Measurements from ENCODE around the gene CYTH1. TPM values are rescaled to one million over a fixed set of nuclear protein-coding genes. Genes with fewer than 3 reads are reported as not detected.

The CYTH1 gene
- total RNA-seq, 4 donors from 2014 or later = 50.0 to 139 (median 83.7) TPM

GRCh38 chr17:78641666-78642065, 140.4 kb downstream of the CYTH1 start:
- no peak for TF ChIP-seq CTCF (IDR thresholded peaks at IDR 0.05)
- DNase-seq (ENCODE audit: low spot score) = no peak
- no peak for ATAC-seq (ENCODE audit: low FRiP score)

GRCh38 chr17:78641243-78641642, 140.8 kb downstream of the CYTH1 start:
- DNase-seq (ENCODE audit: low spot score) = no peak
- ATAC-seq (ENCODE audit: low FRiP score) = no peak
- no peak for TF ChIP-seq CTCF (IDR thresholded peaks at IDR 0.05)

GRCh38 chr17:78640700-78641099, 141.4 kb downstream of the CYTH1 start:
- no peak for DNase-seq (ENCODE audit: low spot score)
- no peak for TF ChIP-seq CTCF (IDR thresholded peaks at IDR 0.05)
- no peak for ATAC-seq (ENCODE audit: low FRiP score)

- no peak for DNase-seq (ENCODE audit: low spot score)
- no peak for TF ChIP-seq CTCF (IDR thresholded peaks at IDR 0.05)
- no peak for ATAC-seq (ENCODE audit: low FRiP score)
Observed at GRCh38 chr17:78637643-78638420, 144.2 kb downstream of the CYTH1 start.

- no peak for TF ChIP-seq CTCF (IDR thresholded peaks at IDR 0.05)
- ATAC-seq (ENCODE audit: low FRiP score) (no peak), DNase-seq (ENCODE audit: low spot score) (no peak)
Observed at GRCh38 chr17:78637146-78637545, 144.9 kb downstream of the CYTH1 start.

GRCh38 chr17:78634154-78634553, 147.9 kb downstream of the CYTH1 start:
- DNase-seq (ENCODE audit: low spot score) = no peak
- no peak for TF ChIP-seq CTCF (IDR thresholded peaks at IDR 0.05)
- no peak for ATAC-seq (ENCODE audit: low FRiP score)

GRCh38 chr17:78629436-78629995, 152.6 kb downstream of the CYTH1 start:
- no peak for DNase-seq (ENCODE audit: low spot score)
- no peak for ATAC-seq (ENCODE audit: low FRiP score)
- no peak for TF ChIP-seq CTCF (IDR thresholded peaks at IDR 0.05)

All from omental fat pad (tissue), 4 donors.